Measurements from ENCODE around the gene FAM171A1. TPM values are rescaled to one million over a fixed set of nuclear protein-coding genes. Genes with fewer than 3 reads are reported as not detected.

FAM171A1 gene
- total RNA-seq, 1 donor from 2014 or later = 28.2 TPM

DNA sequence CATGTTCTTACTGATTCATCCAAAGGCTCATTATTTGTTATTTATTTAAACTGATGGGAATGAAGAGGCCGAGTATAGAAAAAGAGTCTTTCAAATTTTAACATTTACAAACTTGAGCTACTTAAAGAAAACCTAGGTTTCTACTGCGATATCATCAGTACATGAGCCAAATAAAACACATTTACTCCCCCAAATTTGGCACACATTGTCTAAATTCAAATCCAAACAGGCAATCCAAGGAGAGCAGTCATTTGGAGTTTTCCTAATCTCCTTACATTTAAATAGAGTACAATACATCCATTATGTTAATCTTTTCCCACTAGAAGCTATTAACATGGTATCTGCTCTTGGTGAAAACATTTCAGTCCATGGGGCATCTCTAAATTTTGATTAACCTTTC lies 204.8 kb downstream of the FAM171A1 start:
- H3K4me3 ChIP-seq = peak overlapping the region; percentile 74

DNA sequence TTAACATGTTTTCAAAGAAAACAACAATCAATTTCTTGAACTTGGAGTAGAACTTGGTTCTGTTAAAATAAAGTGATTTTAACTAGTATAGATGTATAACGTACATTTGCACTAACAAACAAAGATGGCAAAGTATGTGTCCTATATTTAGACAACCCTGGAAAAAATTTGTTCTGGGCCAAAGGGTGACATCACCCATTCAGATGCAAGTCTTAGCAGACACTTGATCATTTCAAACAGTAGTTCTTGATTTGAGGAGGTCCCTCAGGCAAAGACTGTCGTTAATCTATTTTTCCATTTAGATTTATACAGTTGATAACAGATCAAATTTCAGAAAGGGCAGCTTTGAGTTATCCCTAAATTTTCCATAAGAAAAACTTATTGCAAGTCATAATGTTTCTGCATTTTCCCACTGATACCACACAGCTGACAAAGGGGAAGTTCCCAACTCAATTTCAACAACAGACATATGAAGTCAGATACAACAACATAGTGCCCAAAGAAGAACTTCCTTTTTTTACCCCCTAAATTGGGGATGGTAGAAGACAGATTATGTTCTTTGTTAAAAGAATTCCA lies 207.7 kb downstream of the FAM171A1 start:
- DNase-seq (ENCODE audit: low spot score) = no peak
- H3K4me2 ChIP-seq = no peak overlapping the region

More for the DNA sequence above, 204.8 kb downstream of the FAM171A1 start:
- H3K9me3 Mint-ChIP-seq = no peaks in the 10 kb centered on the region
- Histone ChIP-seq H2AFZ (replicated peaks) (no peak overlapping the region), H3K9me3 (ENCODE audit: low read depth) (no peaks in the 10 kb centered on the region), H3K4me2 (peak overlapping the region; percentile 91), H3K36me3 (no peaks in the 10 kb centered on the region), H3K27me3 (peaks cover 14% of the 10 kb centered on the region), H3K9ac (no peak overlapping the region), H3K4me1 (peaks cover 18% of the 10 kb centered on the region), H3K79me2 (ENCODE audit: low read depth) (peaks cover 57% of the 10 kb centered on the region), H3K27ac (no peak overlapping the region), H3F3A (ENCODE audit: low read depth) (peaks cover 24% of the 10 kb centered on the region), H4K20me1 (ENCODE audit: low read depth) (peaks cover 30% of the 10 kb centered on the region)
- peak overlapping the region; percentile 95 for H3K4me3 Mint-ChIP-seq
- H3K27me3 Mint-ChIP-seq (ENCODE audit: insufficient read depth, low read depth) = peaks cover 4% of the 10 kb centered on the region
- peak; percentile 5 for DNase-seq (ENCODE audit: low spot score)
- H3K36me3 Mint-ChIP-seq = peaks cover 5% of the 10 kb centered on the region
- TF ChIP-seq, protein P1, sequence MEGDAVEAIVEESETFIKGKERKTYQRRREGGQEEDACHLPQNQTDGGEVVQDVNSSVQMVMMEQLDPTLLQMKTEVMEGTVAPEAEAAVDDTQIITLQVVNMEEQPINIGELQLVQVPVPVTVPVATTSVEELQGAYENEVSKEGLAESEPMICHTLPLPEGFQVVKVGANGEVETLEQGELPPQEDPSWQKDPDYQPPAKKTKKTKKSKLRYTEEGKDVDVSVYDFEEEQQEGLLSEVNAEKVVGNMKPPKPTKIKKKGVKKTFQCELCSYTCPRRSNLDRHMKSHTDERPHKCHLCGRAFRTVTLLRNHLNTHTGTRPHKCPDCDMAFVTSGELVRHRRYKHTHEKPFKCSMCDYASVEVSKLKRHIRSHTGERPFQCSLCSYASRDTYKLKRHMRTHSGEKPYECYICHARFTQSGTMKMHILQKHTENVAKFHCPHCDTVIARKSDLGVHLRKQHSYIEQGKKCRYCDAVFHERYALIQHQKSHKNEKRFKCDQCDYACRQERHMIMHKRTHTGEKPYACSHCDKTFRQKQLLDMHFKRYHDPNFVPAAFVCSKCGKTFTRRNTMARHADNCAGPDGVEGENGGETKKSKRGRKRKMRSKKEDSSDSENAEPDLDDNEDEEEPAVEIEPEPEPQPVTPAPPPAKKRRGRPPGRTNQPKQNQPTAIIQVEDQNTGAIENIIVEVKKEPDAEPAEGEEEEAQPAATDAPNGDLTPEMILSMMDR (IDR thresholded peaks at IDR 0.05) = no peak
- TF ChIP-seq EZH2 (IDR thresholded peaks at IDR 0.05) = no peak
- no peak for TF ChIP-seq EZH2phosphoT487 (IDR thresholded peaks at IDR 0.05)
- H3K27ac Mint-ChIP-seq = no peak overlapping the region
- peaks cover 27% of the 10 kb centered on the region for H3K4me1 Mint-ChIP-seq

More for the DNA sequence above, 207.7 kb downstream of the FAM171A1 start:
- Histone ChIP-seq H2AFZ (replicated peaks) (no peak overlapping the region), H3K27me3 (no peaks in the 10 kb centered on the region), H3K9ac (no peak overlapping the region), H3F3A (ENCODE audit: low read depth) (peaks cover 24% of the 10 kb centered on the region), H4K20me1 (ENCODE audit: low read depth) (peaks cover 50% of the 10 kb centered on the region), H3K4me3 (no peak overlapping the region), H3K9me3 (ENCODE audit: low read depth) (no peaks in the 10 kb centered on the region), H3K27ac (no peak overlapping the region), H3K4me1 (peaks cover 18% of the 10 kb centered on the region), H3K36me3 (no peaks in the 10 kb centered on the region), H3K79me2 (ENCODE audit: low read depth) (peaks cover 66% of the 10 kb centered on the region)
- Mint-ChIP-seq H3K4me3 (no peak overlapping the region), H3K27ac (no peak overlapping the region), H3K36me3 (peaks cover 5% of the 10 kb centered on the region), H3K4me1 (peaks cover 19% of the 10 kb centered on the region), H3K9me3 (no peaks in the 10 kb centered on the region), H3K27me3 (ENCODE audit: insufficient read depth, low read depth) (peaks cover 4% of the 10 kb centered on the region)
- no peak for TF ChIP-seq EZH2 (IDR thresholded peaks at IDR 0.05)
- TF ChIP-seq, protein P1 (IDR thresholded peaks at IDR 0.05) = no peak
- no peak for TF ChIP-seq EZH2phosphoT487 (IDR thresholded peaks at IDR 0.05)

Small RNAs within 50 kb of the gene (small RNA-seq; reads per million reads assigned to genes)
- gene AL590365.1 = not detected

Other genes starting within 250 kb of the FAM171A1 start
- 25.4 and 26.1 TPM in 2 replicates for gene NMT2, start 202.6 kb downstream of the FAM171A1 start, total RNA-seq (ENCODE audit: low replicate concordance)